Measurements from ENCODE around the gene KL. TPM values are rescaled to one million over a fixed set of nuclear protein-coding genes. Genes with fewer than 3 reads are reported as not detected.

Gene KL
- total RNA-seq, 1 donor from 2014 or later = 0.12 TPM

- Mint-ChIP-seq H3K36me3 (ENCODE audit: low read depth) (peaks cover 4% of the 10 kb centered on the region), H3K9me3 (peaks cover 2% of the 10 kb centered on the region), H3K27ac (ENCODE audit: unreplicated experiment) (peak overlapping the region; percentile 68), H3K4me3 (no peak overlapping the region), H3K4me1 (peaks cover 29% of the 10 kb centered on the region), H3K27me3 (ENCODE audit: low read depth) (no peaks in the 10 kb centered on the region)
- TF ChIP-seq, protein P1, sequence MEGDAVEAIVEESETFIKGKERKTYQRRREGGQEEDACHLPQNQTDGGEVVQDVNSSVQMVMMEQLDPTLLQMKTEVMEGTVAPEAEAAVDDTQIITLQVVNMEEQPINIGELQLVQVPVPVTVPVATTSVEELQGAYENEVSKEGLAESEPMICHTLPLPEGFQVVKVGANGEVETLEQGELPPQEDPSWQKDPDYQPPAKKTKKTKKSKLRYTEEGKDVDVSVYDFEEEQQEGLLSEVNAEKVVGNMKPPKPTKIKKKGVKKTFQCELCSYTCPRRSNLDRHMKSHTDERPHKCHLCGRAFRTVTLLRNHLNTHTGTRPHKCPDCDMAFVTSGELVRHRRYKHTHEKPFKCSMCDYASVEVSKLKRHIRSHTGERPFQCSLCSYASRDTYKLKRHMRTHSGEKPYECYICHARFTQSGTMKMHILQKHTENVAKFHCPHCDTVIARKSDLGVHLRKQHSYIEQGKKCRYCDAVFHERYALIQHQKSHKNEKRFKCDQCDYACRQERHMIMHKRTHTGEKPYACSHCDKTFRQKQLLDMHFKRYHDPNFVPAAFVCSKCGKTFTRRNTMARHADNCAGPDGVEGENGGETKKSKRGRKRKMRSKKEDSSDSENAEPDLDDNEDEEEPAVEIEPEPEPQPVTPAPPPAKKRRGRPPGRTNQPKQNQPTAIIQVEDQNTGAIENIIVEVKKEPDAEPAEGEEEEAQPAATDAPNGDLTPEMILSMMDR (conservative IDR thresholded peaks at IDR 0.05) = no peak
- DNase-seq (ENCODE audit: low read depth, low spot score) = no peak
Measured at GRCh38 chr13:32976056-32976805, 40.0 kb upstream of the KL start.

DNA sequence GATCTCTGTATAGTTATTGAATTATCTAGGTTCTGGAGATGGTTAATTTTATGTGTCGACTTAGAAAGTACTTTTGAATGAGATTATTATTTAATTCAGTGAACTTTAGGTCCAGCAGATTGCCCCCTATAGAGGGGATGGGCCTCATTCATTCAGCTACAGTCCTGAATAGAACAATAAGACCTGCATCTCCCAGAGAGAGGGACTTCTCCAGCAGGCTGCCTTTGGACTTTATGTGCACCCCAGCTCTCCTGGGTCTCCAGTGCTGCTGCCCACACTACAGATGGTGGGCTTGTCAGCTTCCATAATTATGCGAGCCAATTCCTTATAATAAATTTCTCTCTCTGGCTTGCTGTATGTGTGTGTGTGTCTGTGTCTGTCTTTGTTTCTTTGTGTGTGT lies 39.3 kb upstream of the KL start:
- H3K4me1 Mint-ChIP-seq = peaks cover 29% of the 10 kb centered on the region
- H3K27ac Mint-ChIP-seq (ENCODE audit: unreplicated experiment) = peak overlapping the region; percentile 84
- H3K9me3 Mint-ChIP-seq = peaks cover 2% of the 10 kb centered on the region
- DNase-seq (ENCODE audit: low read depth, low spot score) = no peak
- H3K27me3 Mint-ChIP-seq (ENCODE audit: low read depth) = no peaks in the 10 kb centered on the region
- H3K36me3 Mint-ChIP-seq (ENCODE audit: low read depth) = peaks cover 4% of the 10 kb centered on the region
- H3K4me3 Mint-ChIP-seq = no peak overlapping the region
- TF ChIP-seq, protein P1 (conservative IDR thresholded peaks at IDR 0.05) = no peak

DNA sequence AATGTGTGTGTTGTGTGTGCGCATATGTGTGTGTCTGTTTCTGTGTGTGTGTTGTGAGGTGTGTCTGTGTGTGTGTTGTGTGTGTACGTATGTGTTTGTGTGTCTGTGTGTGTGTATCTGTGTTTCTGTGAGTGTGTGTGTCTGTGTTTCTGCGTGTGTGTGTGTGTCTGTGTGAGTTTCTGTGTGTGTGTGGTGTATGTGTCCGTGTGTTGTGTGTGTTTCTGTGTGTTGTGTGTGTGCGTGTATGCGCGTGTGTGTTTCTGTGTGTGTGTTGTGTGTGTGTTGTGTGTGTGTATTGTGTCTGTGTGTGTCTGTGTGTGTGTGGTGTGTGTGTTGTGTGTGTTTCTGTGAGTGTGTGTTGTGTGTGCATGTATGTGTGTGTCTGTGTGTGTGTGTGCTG lies 38.9 kb upstream of the KL start:
- Mint-ChIP-seq H3K4me3 (no peak overlapping the region), H3K27me3 (ENCODE audit: low read depth) (no peaks in the 10 kb centered on the region), H3K36me3 (ENCODE audit: low read depth) (peaks cover 4% of the 10 kb centered on the region), H3K27ac (ENCODE audit: unreplicated experiment) (peak overlapping the region; percentile 84), H3K9me3 (peaks cover 2% of the 10 kb centered on the region), H3K4me1 (peaks cover 29% of the 10 kb centered on the region)
- DNase-seq (ENCODE audit: low read depth, low spot score) = no peak
- TF ChIP-seq, protein P1 (conservative IDR thresholded peaks at IDR 0.05) = no peak

- Mint-ChIP-seq H3K4me3 (no peak overlapping the region), H3K4me1 (peaks cover 29% of the 10 kb centered on the region), H3K9me3 (peaks cover 2% of the 10 kb centered on the region), H3K27ac (ENCODE audit: unreplicated experiment) (no peak overlapping the region), H3K36me3 (ENCODE audit: low read depth) (peaks cover 4% of the 10 kb centered on the region), H3K27me3 (ENCODE audit: low read depth) (no peaks in the 10 kb centered on the region)
- TF ChIP-seq, protein P1 (conservative IDR thresholded peaks at IDR 0.05) = no peak
- no peak for DNase-seq (ENCODE audit: low read depth, low spot score)
Measured at GRCh38 chr13:32978278-32978677, 37.9 kb upstream of the KL start.

DNA sequence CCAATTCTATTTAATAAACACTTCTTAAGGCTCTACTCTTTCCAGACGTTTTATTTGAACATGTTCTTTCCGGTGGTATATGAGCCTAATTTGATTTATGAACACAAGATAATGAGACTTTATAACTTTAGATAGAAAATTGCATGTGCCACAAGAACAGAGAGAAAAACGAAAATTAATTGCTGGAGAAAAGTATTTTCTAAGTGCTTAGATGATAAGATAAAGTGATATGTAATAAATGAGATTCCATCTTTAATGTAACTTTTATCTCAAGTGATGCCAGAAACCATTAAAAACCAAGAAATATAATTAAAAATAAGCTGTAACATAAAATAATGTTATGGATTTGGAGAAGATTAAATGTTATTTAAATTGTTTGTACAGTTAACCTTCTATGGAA lies 33.2 kb upstream of the KL start:
- Mint-ChIP-seq H3K4me3 (no peak overlapping the region), H3K27ac (ENCODE audit: unreplicated experiment) (no peak overlapping the region), H3K4me1 (peaks cover 12% of the 10 kb centered on the region), H3K36me3 (ENCODE audit: low read depth) (no peaks in the 10 kb centered on the region), H3K27me3 (ENCODE audit: low read depth) (no peaks in the 10 kb centered on the region), H3K9me3 (peaks cover 4% of the 10 kb centered on the region)
- DNase-seq (ENCODE audit: low read depth, low spot score) = no peak
- TF ChIP-seq, protein P1 (conservative IDR thresholded peaks at IDR 0.05) = no peak

Measured in neural crest cell (in vitro differentiated cells).